HG02870 (cell line): ENCODE results near the gene LAMB2.

Experiments
- ATAC-seq: cut with Tn5 transposase; IDR thresholded peaks from one replicate; pipeline ENCODE4 v1.9.1; 2021; ENCODE audit warnings: mild to moderate bottlenecking, moderate library complexity; ENCODE audit not compliant: unreplicated experiment

LAMB2 gene

GRCh38 chr3:49076646-49077045 is 56.2 kb downstream of the LAMB2 start:
- no peak for ATAC-seq

DNA sequence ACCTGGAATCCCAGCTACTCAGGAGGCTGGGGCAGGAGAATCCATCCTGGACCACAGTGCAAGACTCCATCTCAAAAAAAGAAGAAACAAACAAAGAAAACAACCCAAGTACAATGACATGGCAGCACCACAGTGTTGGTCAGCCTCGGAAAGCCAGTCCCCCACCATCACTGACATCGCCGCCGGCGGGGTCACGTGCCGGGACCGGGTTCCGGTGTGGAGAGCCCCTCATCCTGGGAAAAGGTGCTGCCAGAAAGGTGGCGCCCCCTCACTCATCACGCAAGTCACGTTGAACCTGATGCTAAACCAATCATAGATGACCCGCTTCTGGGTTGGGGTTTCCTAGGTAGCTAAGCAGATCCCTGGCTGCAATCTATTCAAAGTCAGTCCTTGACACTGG is 56.7 kb downstream of the LAMB2 start:
- ATAC-seq = no peak
